Measurements from ENCODE around the gene ATP12A.

ATP12A gene

DNA sequence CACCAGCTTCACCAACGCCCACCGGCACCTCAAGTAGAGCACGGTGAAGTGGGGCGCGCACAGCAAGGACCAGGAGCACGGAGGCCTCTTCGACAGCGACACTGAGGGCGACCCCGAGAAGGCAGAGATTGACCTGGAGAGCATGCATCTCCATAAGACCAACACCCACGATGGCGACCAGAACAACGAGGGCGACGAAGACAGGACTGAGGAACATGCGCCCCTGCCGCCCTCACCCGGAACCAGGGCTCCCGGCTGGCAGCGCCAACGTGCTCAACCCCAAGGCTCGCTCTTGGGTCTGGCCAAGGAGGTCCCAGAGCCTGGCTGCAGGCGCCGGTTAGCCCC, 65.3 kb downstream of the ATP12A start:
- POLR2A ChIA-PET: no interaction called here
- CTCF ChIA-PET: no interaction called here
- TF ChIP-seq, protein P1, sequence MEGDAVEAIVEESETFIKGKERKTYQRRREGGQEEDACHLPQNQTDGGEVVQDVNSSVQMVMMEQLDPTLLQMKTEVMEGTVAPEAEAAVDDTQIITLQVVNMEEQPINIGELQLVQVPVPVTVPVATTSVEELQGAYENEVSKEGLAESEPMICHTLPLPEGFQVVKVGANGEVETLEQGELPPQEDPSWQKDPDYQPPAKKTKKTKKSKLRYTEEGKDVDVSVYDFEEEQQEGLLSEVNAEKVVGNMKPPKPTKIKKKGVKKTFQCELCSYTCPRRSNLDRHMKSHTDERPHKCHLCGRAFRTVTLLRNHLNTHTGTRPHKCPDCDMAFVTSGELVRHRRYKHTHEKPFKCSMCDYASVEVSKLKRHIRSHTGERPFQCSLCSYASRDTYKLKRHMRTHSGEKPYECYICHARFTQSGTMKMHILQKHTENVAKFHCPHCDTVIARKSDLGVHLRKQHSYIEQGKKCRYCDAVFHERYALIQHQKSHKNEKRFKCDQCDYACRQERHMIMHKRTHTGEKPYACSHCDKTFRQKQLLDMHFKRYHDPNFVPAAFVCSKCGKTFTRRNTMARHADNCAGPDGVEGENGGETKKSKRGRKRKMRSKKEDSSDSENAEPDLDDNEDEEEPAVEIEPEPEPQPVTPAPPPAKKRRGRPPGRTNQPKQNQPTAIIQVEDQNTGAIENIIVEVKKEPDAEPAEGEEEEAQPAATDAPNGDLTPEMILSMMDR (IDR thresholded peaks at IDR 0.05; ENCODE audit: control extremely low read depth, extremely low read depth, low read depth, missing control alignments): no peak

DNA sequence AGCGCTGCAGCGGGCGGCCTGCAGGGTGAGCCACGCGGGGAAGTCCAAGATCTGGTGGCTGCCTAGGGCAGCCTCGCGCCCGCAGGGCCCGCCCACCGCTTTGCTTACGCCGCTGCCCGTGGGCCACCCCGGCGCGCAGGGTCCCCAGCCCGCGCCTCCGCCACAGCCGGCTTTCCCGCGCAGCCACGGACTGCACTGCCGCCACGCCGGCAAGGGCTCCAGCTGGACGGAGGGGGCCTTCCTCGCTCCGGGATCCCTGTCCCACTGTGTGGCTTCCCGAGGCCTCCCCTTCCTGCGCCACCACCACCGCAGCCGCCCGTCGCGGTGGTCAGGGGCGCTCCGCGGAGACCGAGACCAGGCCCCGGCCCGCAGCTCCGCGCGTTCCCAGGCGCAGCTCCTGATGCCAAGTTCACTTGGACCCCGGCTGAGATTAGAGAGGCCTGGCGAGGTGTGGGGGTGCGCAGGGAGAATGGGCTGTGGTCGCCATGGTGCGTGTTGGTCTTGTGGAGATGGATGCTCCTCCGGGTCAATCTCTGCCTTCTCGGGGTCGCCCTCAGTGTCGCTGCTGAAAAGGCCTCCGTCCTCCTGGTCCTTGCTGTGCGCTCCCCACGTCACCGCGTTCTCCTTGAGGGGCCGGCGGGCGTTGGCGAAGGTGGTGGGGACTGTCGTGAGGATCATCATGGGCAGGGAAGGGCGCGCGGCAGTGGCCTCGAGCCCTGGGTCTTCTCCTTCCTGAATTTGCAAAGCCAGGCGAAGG, 65.8 kb downstream of the ATP12A start:
- ChIA-PET CTCF (interaction anchor here (1.7 kb wide), 1 partner anchor 19 kb away, joined by 8 read pairs; no protein-coding TSS in a partner anchor), POLR2A (no interaction called here)
- no peak for DNase-seq (ENCODE audit: extremely low spot score)
- TF ChIP-seq, protein P1 (IDR thresholded peaks at IDR 0.05; ENCODE audit: control extremely low read depth, extremely low read depth, low read depth, missing control alignments): no peak

More for the DNA sequence above, 65.3 kb downstream of the ATP12A start:
- DNase-seq (ENCODE audit: extremely low spot score): no peak

DNA sequence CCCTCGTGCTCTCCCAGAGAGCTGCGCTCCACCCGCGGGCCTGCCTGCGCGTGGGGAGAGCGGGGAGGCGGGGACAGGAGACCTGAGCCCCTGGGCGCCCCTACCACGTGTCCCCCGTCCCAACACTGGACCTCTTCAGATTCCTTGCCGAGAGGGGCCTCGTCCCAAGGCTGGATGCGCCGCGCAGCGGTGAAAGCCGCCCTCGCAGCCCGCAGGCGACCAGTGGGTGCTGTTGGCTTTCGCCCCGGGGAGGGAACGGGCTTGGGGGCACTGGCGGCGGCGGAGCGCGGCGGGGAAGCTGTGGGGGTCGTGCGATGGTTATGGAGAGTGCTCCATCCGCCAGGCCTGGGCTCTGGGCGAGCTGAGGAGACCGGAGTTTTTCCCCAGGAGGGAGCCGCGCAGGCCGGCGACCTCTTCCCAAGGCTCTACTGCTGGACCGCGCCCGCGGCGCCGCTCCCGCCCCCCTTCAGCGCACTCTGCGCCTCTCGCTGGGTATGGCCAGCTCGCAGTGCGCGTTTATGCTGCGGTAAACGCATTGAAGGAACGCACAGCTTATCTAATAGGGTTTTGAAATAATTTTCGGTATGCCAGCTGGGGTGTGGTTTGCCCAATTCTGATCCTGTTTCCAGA, 66.5 kb downstream of the ATP12A start:
- TF ChIP-seq, protein P1 (IDR thresholded peaks at IDR 0.05; ENCODE audit: control extremely low read depth, extremely low read depth, low read depth, missing control alignments): peak; percentile 40
- POLR2A ChIA-PET: no interaction called here
- CTCF ChIA-PET: interaction anchor here (1.4 to 1.7 kb wide), 2 partner anchors 20 kb away, joined by 3 to 8 read pairs; no protein-coding TSS in a partner anchor
- no peak for DNase-seq (ENCODE audit: extremely low spot score)

DNA sequence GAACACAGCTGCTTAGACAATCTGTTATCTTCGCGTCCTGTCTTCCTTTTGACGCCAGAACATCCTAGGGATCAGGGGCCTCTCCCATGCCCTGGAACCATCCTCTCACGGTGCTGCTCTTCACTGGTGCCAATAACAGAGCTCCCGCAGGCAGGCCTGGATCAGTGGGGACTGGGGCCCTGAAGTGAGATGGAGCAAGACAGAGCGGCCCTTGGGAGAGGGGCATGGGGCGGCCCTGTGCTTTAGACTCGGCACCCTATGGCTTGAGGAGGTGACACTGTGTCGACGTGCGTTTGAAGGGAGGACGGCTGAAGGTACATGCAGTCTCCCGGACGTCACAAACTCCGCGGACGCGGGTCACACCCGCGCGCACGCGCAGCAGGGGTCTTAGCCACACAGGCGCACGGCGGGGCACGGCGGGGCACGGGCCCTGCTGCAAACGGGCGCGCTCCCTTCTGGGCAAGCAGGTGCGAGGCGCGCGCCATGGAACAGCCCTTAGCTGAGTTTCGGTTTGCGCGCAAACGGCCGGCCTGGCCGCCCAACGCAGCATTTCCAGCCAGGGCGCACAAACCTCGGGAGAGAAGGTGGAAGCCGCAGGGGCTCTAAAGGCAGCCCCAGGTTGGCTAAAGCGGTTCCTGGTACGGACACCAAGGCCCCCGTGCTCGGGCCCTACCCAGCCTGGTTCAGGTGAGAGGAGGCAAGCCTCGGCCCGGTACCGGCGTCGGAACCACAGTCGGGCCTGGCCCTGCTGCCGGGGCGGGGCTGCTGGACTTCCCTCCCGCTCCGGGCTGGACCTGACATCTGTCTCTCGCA, 67.2 kb downstream of the ATP12A start:
- DNase-seq (ENCODE audit: extremely low spot score): no peak
- TF ChIP-seq, protein P1 (IDR thresholded peaks at IDR 0.05; ENCODE audit: control extremely low read depth, extremely low read depth, low read depth, missing control alignments): no peak
- ChIA-PET CTCF (interaction anchor here (1.4 to 1.7 kb wide), 2 partner anchors 19 to 20 kb away, joined by 3 to 8 read pairs; no protein-coding TSS in a partner anchor), POLR2A (no interaction called here)

GRCh38 chr13:24748061-24748400, 67.8 kb downstream of the ATP12A start:
- ChIA-PET POLR2A (no interaction called here), CTCF (interaction anchor here (1.0 to 1.7 kb wide), 3 partner anchors 12 to 21 kb away, joined by 3 to 8 read pairs (median 3); no protein-coding TSS in a partner anchor)
- TF ChIP-seq, protein P1 (IDR thresholded peaks at IDR 0.05; ENCODE audit: control extremely low read depth, extremely low read depth, low read depth, missing control alignments): no peak
- no peak for DNase-seq (ENCODE audit: extremely low spot score)

DNA sequence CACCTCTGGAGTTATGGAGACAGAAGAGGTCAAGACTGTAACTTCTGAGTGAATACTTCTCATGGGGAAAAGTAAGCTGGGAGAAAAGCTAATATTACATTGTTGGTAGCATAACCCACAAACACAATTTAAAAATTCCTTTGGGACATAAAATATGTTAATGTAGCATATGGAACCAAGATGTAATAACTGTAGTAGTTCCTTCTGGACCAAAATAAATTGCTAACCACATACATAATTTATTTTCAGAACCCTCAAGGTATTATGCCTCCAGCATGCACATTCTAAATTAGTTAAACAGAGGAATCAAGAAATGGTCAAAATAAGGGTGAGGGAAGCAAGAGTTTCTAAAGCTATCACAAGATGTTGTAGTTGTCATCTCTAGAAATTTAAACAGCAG, 79.0 kb downstream of the ATP12A start:
- ChIA-PET POLR2A (no interaction called here), CTCF (no interaction called here)
- no peak for DNase-seq (ENCODE audit: extremely low spot score)
- TF ChIP-seq, protein P1 (IDR thresholded peaks at IDR 0.05; ENCODE audit: control extremely low read depth, extremely low read depth, low read depth, missing control alignments): no peak
